K562 (cell line): ENCODE results near the gene TMEM184A. TPM values are rescaled to one million over a fixed set of nuclear protein-coding genes. Genes with fewer than 3 reads are reported as not detected.

ENCODE experiments used
- FOXP1 ChIP-seq: sonication (generic); formaldehyde crosslinking; IDR thresholded peaks from 2 replicates; pipeline ENCODE4 v1.8.0; 2022; ENCODE audit warnings: mild to moderate bottlenecking, missing genetic modification reagents
- HNRNPK ChIP-seq: fragments of 200-400 bp; formaldehyde crosslinking; IDR thresholded peaks from one replicate; pipeline ENCODE4 v1.6.1; 2018; ENCODE audit warnings: mild to moderate bottlenecking, low read depth, low read length; ENCODE audit not compliant: poor library complexity, severe bottlenecking
- HOXB6 ChIP-seq: fragments of 250-450 bp; sonication (Bioruptor Pico); IDR thresholded peaks from 2 replicates; pipeline ENCODE4 v1.5.1; 2022; ENCODE audit warnings: mild to moderate bottlenecking, borderline replicate concordance
- PCBP1 ChIP-seq: fragments of 200-400 bp; formaldehyde crosslinking; IDR thresholded peaks from 2 replicates; pipeline ENCODE4 v1.6.1; 2018; ENCODE audit warnings: mild to moderate bottlenecking, low read depth, low read length; ENCODE audit not compliant: poor library complexity, severe bottlenecking
- PHF21A ChIP-seq: fragments of 450-650 bp; IDR thresholded peaks from 2 replicates; pipeline ENCODE4 v1.6.1; 2017; ENCODE audit warnings: low read depth, borderline replicate concordance
- RBM17 ChIP-seq: fragments of 200-400 bp; formaldehyde crosslinking; IDR thresholded peaks from 2 replicates; pipeline ENCODE4 v1.6.1; 2017; ENCODE audit warnings: low read depth, mild to moderate bottlenecking, low read length, borderline replicate concordance
- ZC3H4 ChIP-seq: sonication (generic); formaldehyde crosslinking; IDR thresholded peaks from 2 replicates; pipeline ENCODE4 v1.9.0; 2021; ENCODE audit warnings: missing genetic modification reagents, borderline replicate concordance
- ZNF212 ChIP-seq: fragments of 450-650 bp; formaldehyde crosslinking; IDR thresholded peaks from 2 replicates; pipeline ENCODE4 v1.4.0; 2020; ENCODE audit warnings: mild to moderate bottlenecking
- polyA plus RNA-seq, 8 experiments: library from polyadenylated mRNA; depleted of rRNA in 4 of 8; stranded (reverse) in 5 of 8; unstranded in 3 of 8; fragments of >200 nt; fragmentation: Nextera tagmentation in 2 of 8; fragmentation: Illumina TruSeq in 1 of 8; extraction: Ambion mirVana in 2 of 8; extraction: Trizol in 1 of 8; gene quantifications; 2 replicates each; pipeline versions ENCODE4 v1.2.1 to v1.2.3, GENCODE V29; 2011 to 2014; ENCODE audit warnings: inconsistent platforms in 1 of 8, missing spikeins in 1 of 8
- total RNA-seq, 7 experiments: library from RNA; depleted of rRNA in 6 of 7; stranded (reverse); fragments of >200 nt in 6 of 7; fragmentation: Illumina TruSeq in 2 of 7; extraction: Trizol in 2 of 7; gene quantifications; 2 replicates each; pipeline versions ENCODE4 v1.2.1 to v1.2.3, GENCODE V29; 2011 to 2021; ENCODE audit warnings: low replicate concordance in 1 of 7
- TF ChIP-seq, protein P1 (sequence below): fragments of 450-650 bp; IDR thresholded peaks from 2 replicates; pipeline ENCODE4 v1.6.1; 2017; ENCODE audit warnings: mild to moderate bottlenecking, moderate library complexity
- TF ChIP-seq, protein P2 (sequence below), 2 experiments: fragments of 450-650 bp; IDR thresholded peaks; 2 replicates each; pipeline ENCODE4 v1.6.1; 2016

TMEM184A gene
- total and polyA plus RNA-seq, 9 of the 15 experiments (the other 6 are each of a cell fraction or from before 2014, with no cell fraction given) = 0.10 to 0.18 (median 0.11) TPM; not detected in 6

DNA sequence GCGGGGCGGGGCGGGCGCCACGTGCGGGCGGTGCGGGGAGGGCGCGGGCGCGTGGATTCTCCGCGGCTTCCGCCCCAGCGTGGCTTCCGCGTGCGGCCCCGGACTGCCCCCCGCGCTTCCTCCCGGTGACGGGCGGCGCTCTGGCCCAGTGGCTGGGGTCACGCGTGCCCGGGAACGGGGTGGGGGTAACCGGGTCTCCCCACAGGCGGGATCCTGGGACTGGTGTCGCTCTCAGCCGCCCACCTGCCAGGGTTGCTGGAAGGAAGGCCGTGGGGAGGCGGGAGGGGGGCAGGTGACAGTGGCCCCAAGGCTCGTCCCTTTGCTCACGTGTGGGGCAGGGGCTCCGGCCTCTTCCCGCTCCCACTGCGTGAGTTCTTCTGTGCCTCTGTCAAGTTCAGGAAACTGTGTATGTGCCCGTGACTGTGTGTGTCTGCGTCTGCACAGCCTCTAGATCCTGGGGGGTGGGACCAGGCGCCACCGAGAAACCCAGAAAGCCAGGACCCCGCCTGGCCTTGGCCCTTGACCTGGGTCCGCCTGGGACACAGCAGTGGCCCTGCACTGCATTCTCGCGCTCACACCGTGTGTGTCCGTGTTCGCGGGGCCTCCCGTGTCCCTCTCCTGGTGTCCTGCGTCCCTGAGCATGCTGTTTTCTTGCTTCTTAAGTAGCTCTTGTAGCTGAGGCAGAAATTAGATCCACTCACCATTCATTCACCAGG, 24.6 kb downstream of the TMEM184A start (continued):
- no peak for TF ChIP-seq RBM17
- TF ChIP-seq ZNF212 (CRISPR knock-in tag) = no peak
- TF ChIP-seq ZC3H4 = peak; percentile 73; the same call in 1 of the 2 replicates
- TF ChIP-seq HOXB6 = no peak
- TF ChIP-seq, protein P1, sequence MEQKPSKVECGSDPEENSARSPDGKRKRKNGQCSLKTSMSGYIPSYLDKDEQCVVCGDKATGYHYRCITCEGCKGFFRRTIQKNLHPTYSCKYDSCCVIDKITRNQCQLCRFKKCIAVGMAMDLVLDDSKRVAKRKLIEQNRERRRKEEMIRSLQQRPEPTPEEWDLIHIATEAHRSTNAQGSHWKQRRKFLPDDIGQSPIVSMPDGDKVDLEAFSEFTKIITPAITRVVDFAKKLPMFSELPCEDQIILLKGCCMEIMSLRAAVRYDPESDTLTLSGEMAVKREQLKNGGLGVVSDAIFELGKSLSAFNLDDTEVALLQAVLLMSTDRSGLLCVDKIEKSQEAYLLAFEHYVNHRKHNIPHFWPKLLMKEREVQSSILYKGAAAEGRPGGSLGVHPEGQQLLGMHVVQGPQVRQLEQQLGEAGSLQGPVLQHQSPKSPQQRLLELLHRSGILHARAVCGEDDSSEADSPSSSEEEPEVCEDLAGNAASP = no peak
- no peak for TF ChIP-seq HNRNPK
- TF ChIP-seq, protein P2, sequence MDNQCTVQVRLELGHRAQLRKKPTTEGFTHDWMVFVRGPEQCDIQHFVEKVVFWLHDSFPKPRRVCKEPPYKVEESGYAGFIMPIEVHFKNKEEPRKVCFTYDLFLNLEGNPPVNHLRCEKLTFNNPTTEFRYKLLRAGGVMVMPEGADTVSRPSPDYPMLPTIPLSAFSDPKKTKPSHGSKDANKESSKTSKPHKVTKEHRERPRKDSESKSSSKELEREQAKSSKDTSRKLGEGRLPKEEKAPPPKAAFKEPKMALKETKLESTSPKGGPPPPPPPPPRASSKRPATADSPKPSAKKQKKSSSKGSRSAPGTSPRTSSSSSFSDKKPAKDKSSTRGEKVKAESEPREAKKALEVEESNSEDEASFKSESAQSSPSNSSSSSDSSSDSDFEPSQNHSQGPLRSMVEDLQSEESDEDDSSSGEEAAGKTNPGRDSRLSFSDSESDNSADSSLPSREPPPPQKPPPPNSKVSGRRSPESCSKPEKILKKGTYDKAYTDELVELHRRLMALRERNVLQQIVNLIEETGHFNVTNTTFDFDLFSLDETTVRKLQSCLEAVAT (IDR thresholded peaks at IDR 0.05) = no peak
- TF ChIP-seq PHF21A = no peak
- TF ChIP-seq PCBP1 = peak; percentile 47
- no peak for TF ChIP-seq FOXP1 (CRISPR knock-in tag)
